Lung (tissue), 12 donors: Measurements from ENCODE around the gene CCDC57. TPM values are rescaled to one million over a fixed set of nuclear protein-coding genes. Genes with fewer than 3 reads are reported as not detected.

ENCODE experiments used
- ATAC-seq: fragments of 200-7000 bp; cut with Tn5 transposase; one replicate; pipeline ENCODE4 v1.9.1; 2020; ENCODE audit warnings: moderate number of reproducible peaks; ENCODE audit not compliant: insufficient read depth, low FRiP score
- DNase-seq, 3 donors: peaks; one replicate each; pipeline ENCODE4 v3.0.0-alpha.2; 2013 to 2017
- H3K27ac ChIP-seq, 2 donors: one replicate each; pipeline ENCODE4 v1.5.1; 2013; ENCODE audit warnings: mild to moderate bottlenecking in 2 of 2, moderate library complexity in 2 of 2, control low read depth in 1 of 2, inconsistent platforms in 1 of 2, low read depth in 1 of 2, low read length in 1 of 2
- H3K27me3 ChIP-seq, 3 donors: one replicate each; pipeline ENCODE4 v1.5.1; 2013; ENCODE audit warnings: low read length in 2 of 3; ENCODE audit not compliant: control insufficient read depth in 3 of 3, insufficient read depth in 3 of 3
- H3K36me3 ChIP-seq, 4 donors: one replicate each; pipeline ENCODE4 v1.5.1; 2013; ENCODE audit warnings: low read length in 4 of 4, mild to moderate bottlenecking in 1 of 4, moderate library complexity in 1 of 4; ENCODE audit not compliant: control insufficient read depth in 4 of 4, insufficient read depth in 4 of 4
- H3K4me1 ChIP-seq, 5 donors: one replicate each; pipeline ENCODE4 v1.5.1; 2013; ENCODE audit warnings: low read length in 5 of 5, mild to moderate bottlenecking in 2 of 5, moderate library complexity in 1 of 5; ENCODE audit not compliant: control insufficient read depth in 5 of 5, insufficient read depth in 5 of 5
- H3K4me3 ChIP-seq: one replicate; pipeline ENCODE4 v1.5.1; 2013; ENCODE audit warnings: mild to moderate bottlenecking, control low read depth, moderate library complexity
- H3K9ac ChIP-seq, 2 donors: one replicate each; pipeline ENCODE4 v1.5.1; 2013; ENCODE audit warnings: low read length in 2 of 2, control low read depth in 1 of 2; ENCODE audit not compliant: insufficient read depth in 1 of 2
- H3K9me3 ChIP-seq, 4 donors: one replicate each; pipeline ENCODE4 v1.5.1; 2013; ENCODE audit warnings: low read length in 3 of 4, mild to moderate bottlenecking in 1 of 4, moderate library complexity in 1 of 4; ENCODE audit not compliant: control insufficient read depth in 4 of 4, insufficient read depth in 3 of 4
- CTCF ChIP-seq: IDR thresholded peaks from 2 replicates; pipeline ENCODE4 v1.5.1; 2012; ENCODE audit warnings: mild to moderate bottlenecking; ENCODE audit errors: control extremely low read depth, extremely low read depth
- WGBS, 2 donors: extraction: QIAGEN DNeasy Blood & Tissue Kit; methylation state at CpG; one replicate each; pipeline ENCODE4 v1.1.7; 2013; 5-methylcytosine and 5-hydroxymethylcytosine counted together
- polyA plus RNA-seq, 2 donors: library from polyadenylated mRNA; stranded (reverse); fragments of 200-250 nt; gene quantifications; one replicate each; pipeline ENCODE4 v1.2.1, GENCODE V29; 2013
- total RNA-seq, 2 donors: library from RNA; depleted of rRNA in 1 of 2; stranded (reverse); fragments of >200 nt in 1 of 2; gene quantifications; one replicate each; pipeline ENCODE4 v1.2.1, GENCODE V29; 2014 to 2021
- donor health status: control.
- donor health status: control.
- donor health status: Bipolar disorder and iron deficiency.
- donor health status: healthy.
- donor health status: DM: yes; HTN: yes; CAD: no.

Gene CCDC57
- total and polyA plus RNA-seq, 4 donors = 33.2 to 128 (median 74.9) TPM

GRCh38 chr17:82235056-82235774, 22.6 kb upstream of the CCDC57 start:
- no peak for ATAC-seq
- Histone ChIP-seq H3K27me3 (no peaks in the 10 kb centered on the region), H3K4me3 (no peak overlapping the region), H3K36me3 (peaks cover 0 to 24% (median 1%) of the 10 kb centered on the region in 4 donors), H3K4me1 (peaks cover 10 to 66% (median 50%) of the 10 kb centered on the region in 5 donors), H3K27ac (no peak overlapping the region), H3K9me3 (no peaks in the 10 kb centered on the region), H3K9ac (no peak overlapping the region)
- no peak for TF ChIP-seq CTCF
- no peak for DNase-seq
- WGBS, 2 donors = 84 to 86% methylated on average over 19 of the region's 19 CpGs

- 72 to 76% methylated on average over 24 to 26 of the region's 26 CpGs for WGBS, 2 donors
Observed at GRCh38 chr17:82234211-82235055, 21.8 kb upstream of the CCDC57 start.

GRCh38 chr17:82232876-82233785, 20.5 kb upstream of the CCDC57 start:
- TF ChIP-seq CTCF = no peak
- no peak for DNase-seq
- H3K27ac ChIP-seq = peak overlapping the region in 1 of 2 donors; percentile 10
- no peak overlapping the region for H3K9ac ChIP-seq
- H3K4me3 ChIP-seq = no peak overlapping the region
- ATAC-seq = no peak
- H3K27me3 ChIP-seq = no peaks in the 10 kb centered on the region
- WGBS, 2 donors = 78 to 79% methylated on average over 20 to 21 of the region's 21 CpGs
- peaks cover 0 to 15% (median 0%) of the 10 kb centered on the region in 4 donors for H3K36me3 ChIP-seq
- peaks cover 0 to 68% (median 37%) of the 10 kb centered on the region in 5 donors for H3K4me1 ChIP-seq
- no peaks in the 10 kb centered on the region for H3K9me3 ChIP-seq

More at GRCh38 chr17:82234211-82235055, 21.8 kb upstream of the CCDC57 start:
- Histone ChIP-seq H3K4me1 (peaks cover 8 to 69% (median 46%) of the 10 kb centered on the region in 5 donors), H3K27me3 (no peaks in the 10 kb centered on the region), H3K27ac (no peak overlapping the region), H3K36me3 (peaks cover 0 to 16% (median 0%) of the 10 kb centered on the region in 4 donors), H3K9ac (no peak overlapping the region), H3K4me3 (no peak overlapping the region), H3K9me3 (no peaks in the 10 kb centered on the region)
- DNase-seq (peak; percentile 59 to 83 (median 75)), ATAC-seq (no peak)
- TF ChIP-seq CTCF = no peak
